ENCODE data around the gene SHC4. TPM values are rescaled to one million over a fixed set of nuclear protein-coding genes. Genes with fewer than 3 reads are reported as not detected.
"Not testable (repeated sequence)": the region's sequence is repeated elsewhere in the genome, so short reads cannot be mapped to it uniquely, and the experiment has no call there.

The SHC4 gene
- total RNA-seq, 3 donors from 2014 or later, result 0.16 to 4.0 (median 1.3) TPM

DNA sequence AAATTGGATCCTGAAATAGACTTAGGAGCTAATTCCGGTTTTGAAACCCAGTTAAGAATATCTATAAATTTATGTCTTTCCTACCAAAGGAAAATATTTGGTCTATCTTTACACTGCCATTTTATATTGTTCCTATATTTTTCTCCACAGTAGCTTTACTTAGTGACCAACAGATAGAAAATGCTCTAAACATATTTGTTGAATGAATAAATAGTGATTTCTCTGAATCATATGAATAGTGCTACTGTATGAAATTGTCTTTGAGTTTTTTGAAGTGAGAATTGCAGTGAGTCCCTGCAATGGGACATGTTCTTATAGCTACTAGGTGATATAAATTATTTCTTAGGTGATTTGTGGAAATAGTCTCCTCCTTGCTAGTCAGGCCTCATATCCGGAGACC is 104.3 kb downstream of the SHC4 start:
- Histone ChIP-seq H3K27ac (no peak overlapping the region), H3K4me1 (no peaks in the 10 kb centered on the region), H3K9me3 (no peaks in the 10 kb centered on the region), H3K4me3 (no peak overlapping the region), H3K27me3 (no peaks in the 10 kb centered on the region), H3K36me3 (no peaks in the 10 kb centered on the region)
- DNase-seq (ENCODE audit: low spot score in 2 of 2), result no peak
- TF ChIP-seq POLR2A (IDR thresholded peaks at IDR 0.05) (no peak), POLR2AphosphoS5 (IDR thresholded peaks at IDR 0.05) (no peak)
- TF ChIP-seq, protein P1, sequence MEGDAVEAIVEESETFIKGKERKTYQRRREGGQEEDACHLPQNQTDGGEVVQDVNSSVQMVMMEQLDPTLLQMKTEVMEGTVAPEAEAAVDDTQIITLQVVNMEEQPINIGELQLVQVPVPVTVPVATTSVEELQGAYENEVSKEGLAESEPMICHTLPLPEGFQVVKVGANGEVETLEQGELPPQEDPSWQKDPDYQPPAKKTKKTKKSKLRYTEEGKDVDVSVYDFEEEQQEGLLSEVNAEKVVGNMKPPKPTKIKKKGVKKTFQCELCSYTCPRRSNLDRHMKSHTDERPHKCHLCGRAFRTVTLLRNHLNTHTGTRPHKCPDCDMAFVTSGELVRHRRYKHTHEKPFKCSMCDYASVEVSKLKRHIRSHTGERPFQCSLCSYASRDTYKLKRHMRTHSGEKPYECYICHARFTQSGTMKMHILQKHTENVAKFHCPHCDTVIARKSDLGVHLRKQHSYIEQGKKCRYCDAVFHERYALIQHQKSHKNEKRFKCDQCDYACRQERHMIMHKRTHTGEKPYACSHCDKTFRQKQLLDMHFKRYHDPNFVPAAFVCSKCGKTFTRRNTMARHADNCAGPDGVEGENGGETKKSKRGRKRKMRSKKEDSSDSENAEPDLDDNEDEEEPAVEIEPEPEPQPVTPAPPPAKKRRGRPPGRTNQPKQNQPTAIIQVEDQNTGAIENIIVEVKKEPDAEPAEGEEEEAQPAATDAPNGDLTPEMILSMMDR (IDR thresholded peaks at IDR 0.05), result no peak
- intact Hi-C loops (cut with DNase I; ENCODE audit: low total_unique reads), result no loop called here

GRCh38 chr15:48858401-48858800 is 105.3 kb downstream of the SHC4 start:
- H3K4me3 ChIP-seq, result no peak overlapping the region
- no peak for DNase-seq (ENCODE audit: low spot score in 2 of 2)
- TF ChIP-seq POLR2AphosphoS5 (IDR thresholded peaks at IDR 0.05), result no peak
- TF ChIP-seq, protein P1 (IDR thresholded peaks at IDR 0.05), result no peak
- no peak for TF ChIP-seq POLR2A (IDR thresholded peaks at IDR 0.05)
- no peak overlapping the region for H3K27ac ChIP-seq
- H3K27me3 ChIP-seq, result no peaks in the 10 kb centered on the region
- H3K4me1 ChIP-seq, result no peaks in the 10 kb centered on the region
- no peaks in the 10 kb centered on the region for H3K36me3 ChIP-seq
- intact Hi-C loops (cut with DNase I; ENCODE audit: low total_unique reads), result no loop called here
- no peaks in the 10 kb centered on the region for H3K9me3 ChIP-seq

DNA sequence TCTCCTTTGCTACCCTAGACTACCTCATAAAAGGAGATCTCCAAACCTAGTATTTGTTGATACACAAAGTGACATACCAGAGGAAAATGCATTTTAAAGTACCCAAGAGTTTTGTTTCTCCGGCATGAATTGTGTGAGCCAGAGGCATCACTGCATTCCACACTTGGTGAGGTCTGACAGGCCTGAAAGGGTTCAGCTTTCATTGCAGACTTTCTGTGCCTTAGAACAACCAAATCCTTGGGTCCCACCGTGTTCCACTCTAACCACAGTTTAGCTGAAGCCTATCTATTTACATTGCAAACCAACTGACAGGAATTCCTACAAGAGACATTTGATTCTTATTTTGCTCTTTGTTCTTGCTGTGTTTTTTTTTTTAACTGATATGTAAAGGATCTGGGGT is 106.8 kb downstream of the SHC4 start:
- no peak overlapping the region for H3K4me3 ChIP-seq
- intact Hi-C loops (cut with DNase I; ENCODE audit: low total_unique reads), result no loop called here
- no peaks in the 10 kb centered on the region for H3K36me3 ChIP-seq
- no peaks in the 10 kb centered on the region for H3K4me1 ChIP-seq
- H3K27ac ChIP-seq, result no peak overlapping the region
- no peak for TF ChIP-seq POLR2AphosphoS5 (IDR thresholded peaks at IDR 0.05)
- no peak for TF ChIP-seq POLR2A (IDR thresholded peaks at IDR 0.05)
- TF ChIP-seq, protein P1 (IDR thresholded peaks at IDR 0.05), result no peak
- no peak for DNase-seq (ENCODE audit: low spot score in 2 of 2)
- no peaks in the 10 kb centered on the region for H3K27me3 ChIP-seq
- no peaks in the 10 kb centered on the region for H3K9me3 ChIP-seq

GRCh38 chr15:48855501-48856440 is 107.9 kb downstream of the SHC4 start:
- H3K4me1 ChIP-seq, result no peaks in the 10 kb centered on the region
- TF ChIP-seq POLR2A (IDR thresholded peaks at IDR 0.05) (no peak), POLR2AphosphoS5 (IDR thresholded peaks at IDR 0.05) (no peak)
- TF ChIP-seq, protein P1 (IDR thresholded peaks at IDR 0.05), result peak in 1 of 3 donors; percentile 40
- H3K9me3 ChIP-seq, result no peaks in the 10 kb centered on the region
- peak overlapping the region in 1 of 2 donors; percentile 27 for H3K27ac ChIP-seq
- no peak overlapping the region for H3K4me3 ChIP-seq
- intact Hi-C loops (cut with DNase I; ENCODE audit: low total_unique reads), result no loop called here
- H3K27me3 ChIP-seq, result no peaks in the 10 kb centered on the region
- H3K36me3 ChIP-seq, result no peaks in the 10 kb centered on the region
- DNase-seq (ENCODE audit: low spot score in 2 of 2), result no peak

DNA sequence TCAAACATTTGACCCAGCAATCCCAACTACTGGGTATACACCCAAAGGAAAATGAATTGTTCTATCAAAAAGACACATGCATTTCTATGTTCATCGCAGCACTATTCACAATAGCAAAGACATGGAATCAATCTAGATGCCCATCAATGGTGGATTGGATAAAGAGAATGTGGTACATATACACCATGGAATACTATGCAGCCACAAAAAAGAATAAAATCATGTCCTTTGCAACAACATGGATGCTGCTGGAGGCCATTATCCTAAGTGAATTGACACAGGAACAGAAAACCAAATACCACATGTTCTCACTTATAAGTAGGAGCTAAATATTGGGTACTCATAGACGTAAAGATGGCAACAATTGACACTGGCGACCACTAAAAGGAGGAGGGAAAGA is 109.3 kb downstream of the SHC4 start:
- H3K27ac ChIP-seq; H3K36me3 ChIP-seq; DNase-seq (ENCODE audit: low spot score in 2 of 2); H3K9me3 ChIP-seq; H3K4me3 ChIP-seq; H3K4me1 ChIP-seq; H3K27me3 ChIP-seq; intact Hi-C loops (cut with DNase I; ENCODE audit: low total_unique reads): not testable (repeated sequence)
